HG03354 (cell line): ENCODE measurements around the gene CFHR4.
A peak's percentile ranks its signal among the peaks of the same experiment; 100 is the strongest.
"Not testable (repeated sequence)": the region's sequence is repeated elsewhere in the genome, so short reads cannot be mapped to it uniquely, and the experiment has no call there.

Source experiments
- ATAC-seq: cut with Tn5 transposase; IDR thresholded peaks from one replicate; pipeline ENCODE4 v1.9.1; 2021; ENCODE audit warnings: mild to moderate bottlenecking; ENCODE audit not compliant: unreplicated experiment, poor library complexity, severe bottlenecking

Gene CFHR4

GRCh38 chr1:196887515-196888239, at the start of gene CFHR4:
CFHR4 (plus strand) TSS chr1:196888052; CDS start chr1:196888151, 99 bp downstream.
- ATAC-seq = peak; percentile 95

GRCh38 chr1:196849613-196850492, 38.0 kb upstream of the CFHR4 start:
- ATAC-seq = not testable (repeated sequence)

- ATAC-seq = no peak
These were observed 31.8 kb upstream of the CFHR4 start for GRCh38 chr1:196856053-196856452.

GRCh38 chr1:196857188-196857587, 30.7 kb upstream of the CFHR4 start:
- no peak for ATAC-seq

- ATAC-seq = no peak
These were observed 29.0 kb upstream of the CFHR4 start for GRCh38 chr1:196858811-196859210.

- ATAC-seq = no peak
These were observed 27.4 kb upstream of the CFHR4 start for GRCh38 chr1:196860323-196860884.

GRCh38 chr1:196861429-196861828, 26.4 kb upstream of the CFHR4 start:
- ATAC-seq = no peak

GRCh38 chr1:196866974-196867373, 20.9 kb upstream of the CFHR4 start:
- no peak for ATAC-seq

- no peak for ATAC-seq
These were observed 14.5 kb upstream of the CFHR4 start for GRCh38 chr1:196873385-196873784.

GRCh38 chr1:196875935-196876334, 11.9 kb upstream of the CFHR4 start:
- ATAC-seq = no peak

- ATAC-seq = no peak
These were observed 9.9 kb upstream of the CFHR4 start for GRCh38 chr1:196877964-196878363.

- ATAC-seq = not testable (repeated sequence)
These were observed 1.3 kb upstream of the CFHR4 start for GRCh38 chr1:196886560-196886959.

- no peak for ATAC-seq
These were observed 2.8 kb downstream of the CFHR4 start for GRCh38 chr1:196890668-196891067.

- no peak for ATAC-seq
These were observed 3.4 kb downstream of the CFHR4 start for GRCh38 chr1:196891251-196891650.

GRCh38 chr1:196896355-196896754, 8.5 kb downstream of the CFHR4 start:
- no peak for ATAC-seq

- ATAC-seq = no peak
These were observed 9.4 kb downstream of the CFHR4 start for GRCh38 chr1:196897158-196897828.

- peak; percentile 66 for ATAC-seq
These were observed 14.5 kb downstream of the CFHR4 start for GRCh38 chr1:196902344-196902743.

- ATAC-seq = peak; percentile 65
These were observed 22.4 kb downstream of the CFHR4 start for GRCh38 chr1:196910215-196910614.

GRCh38 chr1:196912283-196912682, 24.4 kb downstream of the CFHR4 start:
- not testable (repeated sequence) for ATAC-seq

- not testable (repeated sequence) for ATAC-seq
These were observed 39.0 kb downstream of the CFHR4 start for GRCh38 chr1:196926839-196927238.
